ENCODE measurements around the gene ARG1. TPM values are rescaled to one million over a fixed set of nuclear protein-coding genes. Genes with fewer than 3 reads are reported as not detected.

ARG1 gene
- total RNA-seq, 1 experiment from 2014 or later = 0.69 TPM

GRCh38 chr6:131592935-131593334, 19.9 kb downstream of the ARG1 start (continued):
- TF ChIP-seq ATF3 (IDR thresholded peaks at IDR 0.05) (no peak), ZFX (IDR thresholded peaks at IDR 0.05) (no peak), EZH2 (IDR thresholded peaks at IDR 0.05) (no peak), YY1 (IDR thresholded peaks at IDR 0.05; ENCODE audit: extremely low read depth, insufficient replicate concordance, low read depth, low read length) (no peak), ZNF274 (IDR thresholded peaks at IDR 0.05; ENCODE audit: low read depth, low read length) (no peak), FOSL1 (IDR thresholded peaks at IDR 0.05; ENCODE audit: low read depth) (no peak), POLR2A (IDR thresholded peaks at IDR 0.05; ENCODE audit: borderline replicate concordance, extremely low read depth, insufficient read depth, insufficient read length) (no peak), ELF1 (IDR thresholded peaks at IDR 0.05; ENCODE audit: borderline replicate concordance, low read depth) (no peak), POLR2AphosphoS5 (IDR thresholded peaks at IDR 0.05; ENCODE audit: low read depth, low read length) (no peak), SRF (IDR thresholded peaks at IDR 0.05; ENCODE audit: low read depth) (no peak)

DNA sequence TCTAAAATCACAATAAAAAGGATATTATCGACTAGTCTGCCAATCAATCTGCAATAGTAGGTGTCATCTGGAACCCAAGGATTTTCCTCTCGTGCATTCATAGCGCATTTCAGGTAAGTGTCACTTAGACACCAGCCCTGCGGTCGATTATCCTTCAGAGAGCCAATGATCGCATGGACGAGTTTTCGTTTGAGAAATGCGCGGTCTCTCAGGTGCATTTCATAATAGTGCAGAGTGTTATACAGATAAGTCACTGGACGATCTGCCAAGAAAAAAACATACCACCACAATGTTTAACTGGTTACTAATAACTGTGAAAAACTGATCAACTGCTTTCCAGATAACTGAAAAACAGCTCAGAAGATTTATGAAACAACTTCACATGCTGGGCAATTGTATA, 21.0 kb downstream of the ARG1 start:
- intact Hi-C loops (cut with micrococcal nuclease) = no loop called here
- H3K27me3 ChIP-seq (ENCODE audit: insufficient read depth, low read length) = no peaks in the 10 kb centered on the region

More for the DNA sequence above, 21.0 kb downstream of the ARG1 start:
- no peak for DNase-seq (ENCODE audit: low read depth, low spot score)
- POLR2A ChIA-PET = no interaction called here
- no peaks in the 10 kb centered on the region for H3K79me2 ChIP-seq (ENCODE audit: insufficient read depth, low read length)
- RAD21 ChIA-PET (ENCODE audit: low non-redundant PET in 1 of 2, low total read pairs in 2 of 2, uncharacterized antibody in 2 of 2, unreplicated experiment in 2 of 2) = no interaction called here
- no peak overlapping the region for H3K4me2 ChIP-seq (ENCODE audit: low read length)
- peaks cover 16 to 32% of the 10 kb centered on the region in 2 experiments; a peak in 3 of 4 replicates for H3K36me3 ChIP-seq (ENCODE audit: control insufficient read depth in 1 of 2, insufficient read depth in 2 of 2, low read length in 2 of 2)
- TF ChIP-seq ZNF274 (IDR thresholded peaks at IDR 0.05; ENCODE audit: low read depth, low read length) (no peak), SIN3A (IDR thresholded peaks at IDR 0.05; ENCODE audit: low read depth) (no peak), CEBPB (IDR thresholded peaks at IDR 0.05; ENCODE audit: low read depth) (no peak), TCF7L2 (IDR thresholded peaks at IDR 0.05; ENCODE audit: borderline replicate concordance, extremely low read depth, insufficient read depth, insufficient read length) (no peak), ATF3 (IDR thresholded peaks at IDR 0.05) (no peak), SRF (IDR thresholded peaks at IDR 0.05; ENCODE audit: low read depth) (no peak), EGR1 (IDR thresholded peaks at IDR 0.05; ENCODE audit: low read depth) (no peak), ZFX (IDR thresholded peaks at IDR 0.05) (no peak), CTCF (IDR thresholded peaks at IDR 0.05 in 2 of 3, conservative IDR thresholded peaks at IDR 0.05 in 1 of 3; ENCODE audit: borderline replicate concordance in 1 of 3, insufficient read depth in 1 of 3, low read depth in 2 of 3, low read length in 2 of 3) (no peak), RAD21 (IDR thresholded peaks at IDR 0.05; ENCODE audit: low read depth) (no peak), JUND (IDR thresholded peaks at IDR 0.05) (no peak), POLR2A (IDR thresholded peaks at IDR 0.05; ENCODE audit: borderline replicate concordance, extremely low read depth, insufficient read depth, insufficient read length) (no peak), SP1 (IDR thresholded peaks at IDR 0.05; ENCODE audit: low read depth) (no peak), EZH2 (IDR thresholded peaks at IDR 0.05) (no peak), YY1 (IDR thresholded peaks at IDR 0.05; ENCODE audit: extremely low read depth, insufficient replicate concordance, low read depth, low read length) (no peak), FOSL1 (IDR thresholded peaks at IDR 0.05; ENCODE audit: low read depth) (no peak)
- TF ChIP-seq, protein P1, sequence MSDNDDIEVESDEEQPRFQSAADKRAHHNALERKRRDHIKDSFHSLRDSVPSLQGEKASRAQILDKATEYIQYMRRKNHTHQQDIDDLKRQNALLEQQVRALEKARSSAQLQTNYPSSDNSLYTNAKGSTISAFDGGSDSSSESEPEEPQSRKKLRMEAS (IDR thresholded peaks at IDR 0.05) = no peak
- H2AFZ ChIP-seq (ENCODE audit: low read depth, low read length, poor library complexity, severe bottlenecking) = no peak overlapping the region
- H3K4me1 ChIP-seq (ENCODE audit: control insufficient read depth in 1 of 2, insufficient read depth in 2 of 2, low read length in 2 of 2) = no peaks in the 10 kb centered on the region
- BruUV-seq (replicated peaks) = no TSS peak
- CTCF ChIA-PET = no interaction called here
- no peaks in the 10 kb centered on the region for H4K20me1 ChIP-seq (ENCODE audit: insufficient read depth)
- no peak overlapping the region for H3K4me3 ChIP-seq (replicated peaks in 1 of 2; ENCODE audit: low read depth in 1 of 2, low read length in 2 of 2)
- no peak for ATAC-seq
- no peaks in the 10 kb centered on the region for H3K9me2 ChIP-seq (ENCODE audit: insufficient read depth)
- no peak overlapping the region for H3K9ac ChIP-seq (ENCODE audit: low read length)
- no peak overlapping the region for H3K27ac ChIP-seq (ENCODE audit: low read depth, low read length)
- H3K9me3 ChIP-seq (ENCODE audit: control insufficient read depth in 1 of 2, insufficient read depth in 1 of 2, low read depth in 1 of 2, low read length in 2 of 2) = no peaks in the 10 kb centered on the region
